Cardiac muscle cell (in vitro differentiated cells and primary cell): ENCODE data around the gene EIF1AD. TPM values are rescaled to one million over a fixed set of nuclear protein-coding genes. Genes with fewer than 3 reads are reported as not detected.

Experiments used
- DNase-seq, 2 donors: peaks; one replicate each; pipeline versions ENCODE4 v3.0.0 to v3.0.0-alpha.2; 2010 to 2017; ENCODE audit warnings: low read depth in 1 of 2, low spot score in 1 of 2
- H3K27ac ChIP-seq: fragments of 200-600 bp; sonication (generic); 2 replicates; pipeline ENCODE4 v1.5.1; 2016
- H3K27me3 ChIP-seq: fragments of 200-600 bp; sonication (generic); 2 replicates; pipeline ENCODE4 v1.6.0; 2016; ENCODE audit warnings: control low read depth
- H3K36me3 ChIP-seq: fragments of 200-600 bp; sonication (generic); 2 replicates; pipeline ENCODE4 v1.5.1; 2016; ENCODE audit warnings: control low read depth
- H3K4me1 ChIP-seq: fragments of 200-600 bp; sonication (generic); 2 replicates; pipeline ENCODE4 v1.8.1; 2017; ENCODE audit warnings: low read depth, mild to moderate bottlenecking, mixed run types
- H3K4me3 ChIP-seq: fragments of 200-600 bp; sonication (generic); 2 replicates; pipeline ENCODE4 v1.5.1; 2016; ENCODE audit warnings: mild to moderate bottlenecking
- H3K9me3 ChIP-seq: fragments of 200-600 bp; sonication (generic); 2 replicates; pipeline ENCODE4 v1.5.1; 2017; ENCODE audit warnings: low read depth, mild to moderate bottlenecking, control low read depth
- CTCF ChIP-seq: IDR thresholded peaks from 2 replicates; pipeline ENCODE4 v1.5.1; 2012; ENCODE audit warnings: low read depth, mild to moderate bottlenecking, low read length
- polyA plus RNA-seq: library from polyadenylated mRNA; unstranded; fragments of >200 nt; fragmentation: Nextera tagmentation; extraction: Ambion mirVana; gene quantifications from 2 replicates; pipeline ENCODE4 v1.2.1, GENCODE V29; 2016
- total RNA-seq: library from RNA; depleted of rRNA; stranded (reverse); fragments of >200 nt; gene quantifications from 2 replicates; pipeline ENCODE4 v1.2.3, GENCODE V29; 2016

Gene EIF1AD
- total and polyA plus RNA-seq, 2 experiments from 2014 or later = 24.6 to 36.8 TPM

GRCh38 chr11:66014804-66015453 is 13.0 kb upstream of the EIF1AD start:
- peaks cover 24% of the 10 kb centered on the region for H3K27me3 ChIP-seq
- no peaks in the 10 kb centered on the region for H3K9me3 ChIP-seq
- DNase-seq = no peak
- no peaks in the 10 kb centered on the region for H3K4me1 ChIP-seq
- no peak overlapping the region for H3K27ac ChIP-seq
- no peak for TF ChIP-seq CTCF
- no peak overlapping the region for H3K4me3 ChIP-seq
- no peaks in the 10 kb centered on the region for H3K36me3 ChIP-seq

- no peaks in the 10 kb centered on the region for H3K4me1 ChIP-seq
- DNase-seq = no peak
- peaks cover 24% of the 10 kb centered on the region for H3K27me3 ChIP-seq
- H3K36me3 ChIP-seq = no peaks in the 10 kb centered on the region
- no peak overlapping the region for H3K4me3 ChIP-seq
- no peak overlapping the region for H3K27ac ChIP-seq
- TF ChIP-seq CTCF = no peak
- H3K9me3 ChIP-seq = no peaks in the 10 kb centered on the region
These were observed 11.8 kb upstream of the EIF1AD start for GRCh38 chr11:66013762-66014100.

- H3K9me3 ChIP-seq = no peaks in the 10 kb centered on the region
- no peak overlapping the region for H3K27ac ChIP-seq
- H3K4me3 ChIP-seq = no peak overlapping the region
- H3K36me3 ChIP-seq = no peaks in the 10 kb centered on the region
- TF ChIP-seq CTCF = no peak
- H3K27me3 ChIP-seq = peaks cover 24% of the 10 kb centered on the region
- DNase-seq = peak in 1 of 2 donors; percentile 57
- no peaks in the 10 kb centered on the region for H3K4me1 ChIP-seq
These were observed 11.2 kb upstream of the EIF1AD start for GRCh38 chr11:66012946-66013761.

GRCh38 chr11:66012371-66012945 is 10.5 kb upstream of the EIF1AD start:
- no peak for DNase-seq
- no peak overlapping the region for H3K4me3 ChIP-seq
- TF ChIP-seq CTCF = no peak
- no peaks in the 10 kb centered on the region for H3K4me1 ChIP-seq
- no peaks in the 10 kb centered on the region for H3K36me3 ChIP-seq
- H3K9me3 ChIP-seq = no peaks in the 10 kb centered on the region
- H3K27me3 ChIP-seq = peaks cover 24% of the 10 kb centered on the region
- H3K27ac ChIP-seq = no peak overlapping the region

GRCh38 chr11:66011785-66012303 is 9.9 kb upstream of the EIF1AD start, which contains the start of gene CST6:
CST6 (plus strand) TSS chr11:66012008; CDS start chr11:66012045, 37 bp downstream.
- Histone ChIP-seq H3K9me3 (no peaks in the 10 kb centered on the region), H3K4me1 (no peaks in the 10 kb centered on the region), H3K27me3 (peaks cover 24% of the 10 kb centered on the region), H3K36me3 (no peaks in the 10 kb centered on the region), H3K4me3 (no peak within 1 kb of the TSS), H3K27ac (no peak within 1 kb of the TSS)
- no peak for TF ChIP-seq CTCF
- no peak for DNase-seq
